NCI-H345 treated with DMSO at 0.1 percent for 48 hours (cell line): ENCODE measurements around the gene PSG1.
"Not testable (repeated sequence)": the region's sequence is repeated elsewhere in the genome, so short reads cannot be mapped to it uniquely, and the experiment has no call there.

ENCODE experiments used
- DNase-seq: peaks from one replicate; lab custom pipeline; 2025; ENCODE audit not compliant: unreplicated experiment; lab: John Stamatoyannopoulos, UW

The PSG1 gene

DNA sequence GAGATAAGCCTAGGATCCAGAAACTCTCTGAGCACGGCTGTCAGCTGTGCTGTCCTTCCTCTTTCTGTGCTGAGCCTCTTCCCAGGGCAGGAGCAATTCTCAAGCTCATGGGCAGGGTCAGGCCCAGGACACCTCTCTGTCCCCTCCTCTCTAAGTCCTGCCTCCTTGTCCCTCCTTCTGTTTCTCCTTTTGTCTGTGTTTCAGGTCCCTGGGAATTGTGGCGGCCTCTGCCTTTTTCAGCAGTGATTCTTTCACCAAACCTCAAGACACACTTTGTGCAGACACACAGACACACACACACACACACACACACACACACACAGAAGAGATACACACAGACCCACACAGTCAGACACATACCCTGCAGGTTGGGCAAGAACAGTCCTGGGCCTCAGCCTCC, at the start of gene PSG1:
Gene PSG1, minus strand, starts transcription at position 101 of the 400 bp plus-strand sequence. CDS start 132 bp downstream, outside the sequence.
- DNase-seq: no peak

- no peak for DNase-seq
Measured at GRCh38 chr19:42928896-42929295, 49.4 kb upstream of the PSG1 start.

DNA sequence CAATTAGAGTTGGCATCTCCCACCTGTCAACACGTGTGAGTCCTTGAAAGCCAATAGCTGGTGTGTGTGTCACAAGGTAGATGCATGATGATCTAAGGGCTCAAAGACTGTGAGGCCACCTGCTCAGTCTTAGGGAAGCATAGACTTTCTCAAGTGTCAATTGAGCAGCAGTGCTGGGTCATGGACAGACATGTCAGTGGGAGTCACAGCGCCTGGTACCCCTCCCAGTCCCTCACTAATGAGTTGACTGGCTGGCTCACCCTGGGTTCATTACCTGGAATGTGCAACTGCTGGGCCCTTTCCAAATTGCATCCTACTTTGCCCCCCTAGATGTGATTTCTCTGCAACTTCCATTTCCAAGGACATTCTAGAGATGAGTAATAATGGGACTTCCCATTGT, 47.3 kb upstream of the PSG1 start:
- no peak for DNase-seq

DNA sequence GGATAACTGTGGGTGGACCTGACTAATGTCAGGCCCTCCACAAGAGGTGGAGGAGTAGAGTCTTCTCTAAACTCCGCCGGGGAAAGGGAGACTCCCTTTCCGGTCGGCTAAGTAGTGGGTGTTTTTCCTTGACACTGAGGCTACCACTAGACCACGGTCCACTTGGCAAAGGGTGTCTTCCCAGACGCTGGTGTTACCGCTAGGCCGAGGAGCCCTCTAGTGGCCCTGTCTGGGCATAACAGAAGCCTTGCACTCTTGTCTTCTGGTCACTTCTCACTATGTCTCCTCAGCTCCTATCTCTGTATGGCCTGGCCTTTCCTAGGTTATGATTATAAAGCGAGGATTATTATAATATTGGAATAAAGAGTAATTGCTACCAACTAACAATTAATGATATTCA, 43.6 kb upstream of the PSG1 start:
- DNase-seq: not testable (repeated sequence)

GRCh38 chr19:42920971-42921370, 41.5 kb upstream of the PSG1 start:
- DNase-seq: not testable (repeated sequence)

DNA sequence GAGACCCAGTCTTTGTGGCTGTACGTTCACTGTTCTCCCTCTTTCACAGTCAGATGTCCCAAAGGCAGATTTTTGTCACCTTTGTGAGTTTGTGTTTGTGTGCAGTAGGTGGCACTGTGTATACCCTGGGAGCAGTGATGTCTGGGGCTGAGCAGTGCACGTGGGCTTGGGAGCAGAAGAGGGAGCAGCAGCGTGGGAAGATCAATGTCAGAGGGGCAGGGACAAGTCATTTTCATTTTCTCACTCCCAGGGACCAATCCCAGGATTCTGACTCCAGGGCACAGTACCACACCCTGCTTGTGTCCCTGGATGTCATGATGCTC, 40.2 kb upstream of the PSG1 start:
- no peak for DNase-seq

GRCh38 chr19:42919070-42919756, 39.7 kb upstream of the PSG1 start:
- DNase-seq: not testable (repeated sequence)

GRCh38 chr19:42918377-42919069, 39.0 kb upstream of the PSG1 start:
- not testable (repeated sequence) for DNase-seq

DNA sequence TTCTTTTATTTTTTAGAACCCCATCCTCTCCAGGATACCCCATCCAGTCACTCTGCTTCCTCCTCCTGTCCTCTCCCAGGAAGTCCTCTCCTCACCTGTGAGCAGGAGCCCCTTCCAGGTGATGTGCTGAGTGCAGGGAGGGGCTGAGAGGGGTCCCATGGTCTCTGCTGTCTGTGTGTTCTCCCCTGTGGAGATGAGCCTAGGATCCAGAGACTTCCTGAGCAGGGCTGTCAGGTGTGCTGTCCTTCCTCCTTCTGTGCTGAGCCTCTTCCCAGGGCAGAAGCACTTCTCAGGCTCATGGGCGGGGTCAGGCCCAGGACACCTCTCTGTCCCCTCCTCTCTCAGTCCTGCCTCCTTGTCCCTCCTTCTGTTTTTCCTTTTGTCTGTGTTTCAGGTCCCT, 38.1 kb upstream of the PSG1 start, which contains the start of gene PSG6:
Gene PSG6, minus strand, starts transcription at position 261 of the 400 bp plus-strand sequence. Its CDS starts 102 bp downstream, at position 159.
- not testable (repeated sequence) for DNase-seq

GRCh38 chr19:42916931-42917330, 37.4 kb upstream of the PSG1 start:
- not testable (repeated sequence) for DNase-seq

DNA sequence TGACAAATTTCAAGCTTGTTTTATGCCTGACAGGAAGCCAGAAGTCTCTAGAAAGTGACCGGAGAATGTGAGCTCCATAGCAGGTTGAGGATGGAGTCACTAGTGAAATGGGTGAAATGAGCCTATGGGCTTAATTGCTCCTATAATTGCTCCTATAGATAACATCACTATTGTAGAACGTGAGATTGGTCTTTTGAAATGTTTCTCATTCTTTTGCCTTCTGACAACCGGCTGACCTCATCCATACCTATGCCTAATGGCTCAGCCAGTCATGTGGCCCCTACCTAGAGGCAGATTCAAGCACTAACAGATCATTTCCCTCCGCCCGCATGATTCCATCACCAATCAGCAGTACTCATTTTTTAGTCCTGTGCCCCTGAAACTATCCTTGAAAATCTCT, 34.0 kb upstream of the PSG1 start:
- DNase-seq: not testable (repeated sequence)

DNA sequence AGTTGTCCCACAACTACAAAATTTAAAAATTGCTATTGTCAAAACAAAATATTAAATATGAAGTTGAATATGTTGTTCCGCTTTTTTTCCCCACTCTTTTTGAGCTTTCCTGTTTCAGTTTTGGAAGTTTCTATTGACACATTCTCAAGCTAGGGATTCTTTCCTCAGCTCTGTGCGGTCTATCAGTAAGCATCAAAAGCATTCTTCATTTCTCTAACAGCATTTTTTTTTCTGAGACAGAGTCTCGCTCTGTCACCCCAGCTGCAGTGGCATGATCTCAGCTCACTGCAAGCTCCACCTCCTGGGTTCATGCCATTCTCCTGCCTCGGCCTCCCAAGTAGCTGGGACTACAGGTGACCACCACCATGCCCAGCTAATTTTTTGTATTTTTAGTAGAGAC, 33.4 kb upstream of the PSG1 start:
- not testable (repeated sequence) for DNase-seq

DNA sequence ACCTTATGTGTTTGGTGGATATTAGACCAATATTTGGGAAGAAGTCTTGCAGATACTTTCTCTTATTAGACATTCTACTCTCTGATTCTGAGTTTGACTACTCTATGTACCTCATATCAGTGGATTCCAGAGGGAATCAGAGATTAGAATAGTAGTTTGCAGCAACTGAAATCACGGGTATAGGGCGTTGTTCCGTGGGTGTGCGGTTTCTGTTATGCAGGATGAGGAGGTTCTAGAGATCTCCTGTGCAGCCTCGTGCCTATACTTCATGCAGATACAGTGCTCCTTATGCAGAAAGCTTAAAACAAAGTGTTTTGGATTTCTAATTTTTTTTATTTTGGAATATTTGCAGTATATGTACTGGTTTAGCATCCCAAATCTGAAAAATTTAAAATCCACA, 32.2 kb upstream of the PSG1 start:
- DNase-seq: not testable (repeated sequence)

- DNase-seq: not testable (repeated sequence)
Measured at GRCh38 chr19:42906162-42906561, 26.6 kb upstream of the PSG1 start.

DNA sequence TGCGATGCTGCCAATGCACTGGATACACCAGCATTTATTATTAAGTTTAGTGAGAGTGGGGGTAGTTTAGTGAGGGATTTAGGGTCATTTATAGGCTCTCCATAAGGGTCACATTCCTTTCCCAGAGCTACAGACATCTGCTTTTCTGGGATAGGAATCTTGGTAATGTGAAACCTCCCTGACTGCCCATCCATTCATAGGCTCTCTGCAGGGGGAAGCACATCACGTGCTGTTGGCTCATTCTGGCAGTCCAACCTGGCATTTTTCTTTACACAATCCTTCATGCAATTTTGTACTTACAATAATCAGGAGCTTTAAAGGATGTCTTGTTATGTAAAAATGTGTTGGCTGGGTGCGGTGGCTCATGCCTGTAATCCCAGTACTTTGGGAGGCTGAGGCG, 21.0 kb upstream of the PSG1 start:
- not testable (repeated sequence) for DNase-seq

- not testable (repeated sequence) for DNase-seq
Measured at GRCh38 chr19:42899674-42900073, 20.2 kb upstream of the PSG1 start.

DNA sequence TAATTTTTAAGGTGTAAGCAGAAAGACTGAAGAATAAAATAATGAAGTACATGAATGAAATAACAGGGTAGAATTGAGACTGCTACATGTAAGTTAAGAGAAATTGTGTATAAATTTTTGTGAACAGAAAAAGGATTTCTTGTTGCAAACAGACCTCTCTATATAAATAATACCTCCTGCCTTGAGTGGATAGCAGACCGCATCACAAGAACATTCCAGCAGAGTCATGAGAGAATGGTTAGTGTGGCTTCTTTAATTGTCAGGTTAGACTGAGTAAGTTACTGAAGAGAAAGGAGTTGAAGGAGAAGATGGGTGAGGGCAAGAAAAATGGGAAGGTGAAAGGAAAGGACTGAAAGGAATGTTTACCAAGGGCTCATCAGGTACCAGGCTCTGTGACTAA, 19.6 kb upstream of the PSG1 start:
- not testable (repeated sequence) for DNase-seq

DNA sequence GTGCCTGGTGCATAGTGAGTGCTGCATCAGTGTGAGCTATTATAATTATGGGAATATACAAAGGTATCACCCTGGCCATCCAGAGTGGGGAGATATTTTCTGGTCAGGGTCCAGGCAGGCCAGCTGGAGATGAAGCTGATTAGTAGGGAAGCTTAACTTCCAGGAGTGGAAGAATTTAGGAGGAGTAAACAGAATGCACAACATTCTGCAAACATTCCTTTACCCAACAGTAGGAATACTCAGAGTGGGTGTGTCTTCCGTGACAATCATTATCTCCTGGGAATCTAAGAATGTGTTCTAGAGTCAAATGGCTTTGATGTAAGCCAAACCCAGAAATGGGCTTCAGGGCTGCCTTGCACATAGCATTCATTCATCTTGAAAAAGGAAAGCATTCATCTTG, 19.1 kb upstream of the PSG1 start:
- DNase-seq: not testable (repeated sequence)

DNA sequence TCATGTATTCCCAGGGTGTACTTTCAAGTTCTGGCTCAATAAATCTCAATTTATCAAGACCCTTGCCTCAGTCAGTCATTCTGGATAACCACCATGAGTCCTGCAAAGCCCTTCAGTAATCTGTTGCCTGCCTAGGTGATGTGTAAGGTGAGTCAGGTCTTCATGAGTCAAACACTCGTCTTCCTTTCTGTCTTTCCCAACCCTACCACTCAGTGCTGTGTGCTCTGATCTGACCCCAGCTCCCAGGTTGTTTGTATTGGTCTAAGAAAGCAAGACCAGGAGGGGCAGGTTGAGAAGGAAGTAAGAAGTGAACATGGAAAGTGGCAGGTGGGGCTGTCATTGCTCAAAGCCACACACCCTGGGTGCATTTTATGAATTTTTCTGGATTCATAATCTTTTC, 18.2 kb upstream of the PSG1 start:
- DNase-seq: not testable (repeated sequence)

GRCh38 chr19:42890446-42890845, 10.9 kb upstream of the PSG1 start:
- DNase-seq: not testable (repeated sequence)

- DNase-seq: not testable (repeated sequence)
Measured at GRCh38 chr19:42887876-42888445, 8.4 kb upstream of the PSG1 start.

DNA sequence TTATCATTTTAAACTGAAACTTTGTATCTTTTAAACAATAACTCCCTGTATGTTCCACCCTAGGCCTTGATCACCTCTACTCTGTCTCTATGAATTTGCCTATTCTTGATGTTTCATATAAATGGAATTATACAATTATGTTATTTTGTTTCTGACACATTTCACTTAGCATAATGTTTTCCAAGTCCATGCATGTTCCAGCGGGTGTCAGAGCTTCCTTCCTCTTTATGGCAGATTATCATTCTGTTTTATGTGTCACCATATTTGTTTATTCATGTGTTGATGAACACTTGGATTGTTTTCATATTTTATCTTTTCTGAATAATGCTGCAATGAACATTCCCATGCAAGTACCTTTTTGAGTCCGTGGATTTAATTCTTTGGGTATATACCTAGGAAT, 3.2 kb upstream of the PSG1 start:
- not testable (repeated sequence) for DNase-seq
